A673 (cell line): ENCODE measurements around the gene BLVRA. TPM values are rescaled to one million over a fixed set of nuclear protein-coding genes. Genes with fewer than 3 reads are reported as not detected.
"Not testable (repeated sequence)": the region's sequence is repeated elsewhere in the genome, so short reads cannot be mapped to it uniquely, and the experiment has no call there.

Experiments used
- BruUV-seq: library from RNA; stranded (reverse); fragments of 400-500 nt; replicated peaks from 2 replicates; lab custom pipeline; 2021; lab: Mats Ljungman, UMichigan
- CTCF ChIA-PET: fragments of 300-600 bp; sonication (Branson Sonifier 250); formaldehyde crosslinking; loops from one replicate; lab custom pipeline; 2022; ENCODE audit warnings: antibody characterized with exemption; lab: Charles Lee
- POLR2A ChIA-PET: fragments of 300-600 bp; sonication (Branson Sonifier 250); formaldehyde crosslinking; loops from one replicate; lab custom pipeline; 2022; ENCODE audit warnings: antibody characterized with exemption; ENCODE audit not compliant: low non-redundant PET; lab: Charles Lee
- DNase-seq: peaks from one replicate; pipeline ENCODE4 v3.0.0-alpha.2; 2015; ENCODE audit warnings: low spot score
- H3K27ac ChIP-seq: fragments of 200-600 bp; sonication (generic); 2 replicates; pipeline ENCODE4 v1.5.1; 2016; ENCODE audit warnings: mixed run types, low read depth, mild to moderate bottlenecking, mixed read lengths, antibody characterized with exemption, low read length; ENCODE audit not compliant: poor library complexity, severe bottlenecking
- H3K27me3 ChIP-seq: fragments of 200-600 bp; sonication (generic); replicated peaks from 2 replicates; pipeline ENCODE4 v1.6.1; 2017; ENCODE audit warnings: mixed run types, low read depth, mild to moderate bottlenecking, mixed read lengths, antibody characterized with exemption, low read length; ENCODE audit not compliant: insufficient read depth, poor library complexity
- H3K36me3 ChIP-seq: fragments of 200-600 bp; sonication (generic); 2 replicates; pipeline ENCODE4 v1.6.1; 2016; ENCODE audit warnings: mixed run types, mild to moderate bottlenecking, mixed read lengths, antibody characterized with exemption, low read length; ENCODE audit not compliant: insufficient read depth, poor library complexity, severe bottlenecking
- H3K4me1 ChIP-seq: fragments of 200-600 bp; sonication (generic); 2 replicates; pipeline ENCODE4 v1.6.1; 2017; ENCODE audit warnings: mixed run types, mild to moderate bottlenecking, mixed read lengths, antibody characterized with exemption, low read length; ENCODE audit not compliant: insufficient read depth, poor library complexity, severe bottlenecking
- H3K4me3 ChIP-seq: fragments of 200-600 bp; sonication (generic); 2 replicates; pipeline ENCODE4 v1.5.1; 2016; ENCODE audit warnings: low read depth, mixed run types, mild to moderate bottlenecking, mixed read lengths, low read length; ENCODE audit not compliant: poor library complexity, severe bottlenecking
- H3K9me3 ChIP-seq: fragments of 200-600 bp; sonication (generic); 2 replicates; pipeline ENCODE4 v1.6.1; 2016; ENCODE audit warnings: mixed run types, low read depth, mild to moderate bottlenecking, mixed read lengths, antibody characterized with exemption, low read length; ENCODE audit not compliant: poor library complexity, severe bottlenecking
- CTCF ChIP-seq: fragments of 300-800, 200-600 bp; sonication (generic); conservative IDR thresholded peaks from 2 replicates; pipeline ENCODE4 v1.5.1; 2017; ENCODE audit warnings: low read depth, mild to moderate bottlenecking, antibody characterized with exemption, low read length, moderate library complexity, mixed read lengths
- EZH2 ChIP-seq: fragments of 200-600 bp; sonication (generic); IDR thresholded peaks from 2 replicates; pipeline ENCODE4 v1.6.1; 2017; ENCODE audit warnings: borderline replicate concordance, low read depth, mild to moderate bottlenecking, mixed read lengths, antibody characterized with exemption, low read length; ENCODE audit not compliant: poor library complexity, severe bottlenecking
- intact Hi-C: fragments of 100-400 bp; cut with micrococcal nuclease; formaldehyde crosslinking; loops from one replicate; pipeline ENCODE4 v1.10.0; 2022; ENCODE audit not compliant: unreplicated experiment
- total RNA-seq: library from RNA; stranded (reverse); gene quantifications from 2 replicates; pipeline ENCODE4 v1.2.3, GENCODE V29; 2021

Gene BLVRA
- total RNA-seq, 1 experiment from 2014 or later: 20.6 TPM

- H3K27me3 ChIP-seq: no peaks in the 10 kb centered on the region
- no peaks in the 10 kb centered on the region for H3K36me3 ChIP-seq
- POLR2A ChIA-PET: no interaction called here
- no peak for DNase-seq
- no peaks in the 10 kb centered on the region for H3K9me3 ChIP-seq
- no peak overlapping the region for H3K27ac ChIP-seq
- no TSS peak for BruUV-seq
- no peak overlapping the region for H3K4me3 ChIP-seq
- CTCF ChIA-PET: no interaction called here
- H3K4me1 ChIP-seq: no peaks in the 10 kb centered on the region
- TF ChIP-seq EZH2 (no peak), CTCF (no peak)
- intact Hi-C loops: no loop called here
Measured at GRCh38 chr7:43823941-43824340, 65.5 kb downstream of the BLVRA start.

- H3K36me3 ChIP-seq, H3K4me3 ChIP-seq, CTCF ChIA-PET, H3K27me3 ChIP-seq, POLR2A ChIA-PET, BruUV-seq, DNase-seq, H3K27ac ChIP-seq, H3K4me1 ChIP-seq, H3K9me3 ChIP-seq, intact Hi-C loops: not testable (repeated sequence)
Measured at GRCh38 chr7:43824513-43824912, 66.0 kb downstream of the BLVRA start.

GRCh38 chr7:43824963-43825362 lies 66.5 kb downstream of the BLVRA start:
- intact Hi-C loops: no loop called here
- H3K36me3 ChIP-seq: no peaks in the 10 kb centered on the region
- ChIA-PET POLR2A (no interaction called here), CTCF (no interaction called here)
- TF ChIP-seq CTCF (no peak), EZH2 (no peak)
- no peaks in the 10 kb centered on the region for H3K4me1 ChIP-seq
- no peaks in the 10 kb centered on the region for H3K9me3 ChIP-seq
- DNase-seq: no peak
- H3K27ac ChIP-seq: no peak overlapping the region
- no peak overlapping the region for H3K4me3 ChIP-seq
- no peaks in the 10 kb centered on the region for H3K27me3 ChIP-seq
- BruUV-seq: no TSS peak

GRCh38 chr7:43825391-43825808 lies 66.9 kb downstream of the BLVRA start:
- Histone ChIP-seq H3K27me3 (no peaks in the 10 kb centered on the region), H3K27ac (no peak overlapping the region), H3K4me3 (no peak overlapping the region), H3K4me1 (no peaks in the 10 kb centered on the region), H3K36me3 (no peaks in the 10 kb centered on the region), H3K9me3 (no peaks in the 10 kb centered on the region)
- POLR2A ChIA-PET: no interaction called here
- no TSS peak for BruUV-seq
- CTCF ChIA-PET: no interaction called here
- no peak for DNase-seq
- intact Hi-C loops: no loop called here
- TF ChIP-seq CTCF (no peak), EZH2 (no peak)

GRCh38 chr7:43830917-43831316 lies 72.4 kb downstream of the BLVRA start:
- H3K27ac ChIP-seq, H3K4me3 ChIP-seq, H3K36me3 ChIP-seq, BruUV-seq, H3K9me3 ChIP-seq, H3K27me3 ChIP-seq, POLR2A ChIA-PET, H3K4me1 ChIP-seq, CTCF ChIA-PET, DNase-seq, intact Hi-C loops: not testable (repeated sequence)
